ENCODE data around the gene EFHC1. TPM values are rescaled to one million over a fixed set of nuclear protein-coding genes. Genes with fewer than 3 reads are reported as not detected.

EFHC1 gene
- total RNA-seq, 2 experiments from 2014 or later = 1.2 to 3.1 TPM

DNA sequence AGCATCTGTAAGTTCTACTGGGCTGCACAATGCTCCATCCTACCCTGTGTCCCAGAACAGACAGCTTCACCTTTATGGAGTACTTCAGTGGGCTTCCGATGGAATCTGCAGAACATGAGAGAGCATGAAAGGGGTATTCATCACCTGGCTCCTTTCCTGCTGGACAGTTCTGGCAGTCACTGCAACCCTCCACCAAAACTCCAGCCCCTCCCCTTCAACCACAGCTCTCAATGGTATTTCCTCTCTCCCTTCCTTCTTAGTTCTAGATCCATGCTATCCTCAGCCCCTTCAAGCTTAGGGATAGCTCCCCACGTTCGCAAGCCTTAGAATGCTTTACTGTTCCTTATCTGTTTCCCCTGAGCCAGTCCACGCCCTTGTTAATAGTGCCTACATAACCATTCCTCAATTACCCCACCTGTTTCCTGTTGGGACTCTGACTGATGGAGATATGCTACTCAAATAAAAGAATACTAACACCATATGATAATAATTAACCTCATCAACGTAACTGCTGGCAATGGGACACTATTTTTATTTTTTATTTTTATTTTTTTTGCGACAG lies 130.0 kb downstream of the EFHC1 start:
- Mint-ChIP-seq H3K4me1 (ENCODE audit: low read depth) (peaks cover 10% of the 10 kb centered on the region), H3K27ac (no peak overlapping the region), H3K36me3 (ENCODE audit: low read depth) (peaks cover 2% of the 10 kb centered on the region), H3K27me3 (ENCODE audit: low read depth) (no peaks in the 10 kb centered on the region), H3K9me3 (no peaks in the 10 kb centered on the region), H3K4me3 (no peak overlapping the region)
- no peak for DNase-seq
- CTCF ChIA-PET = no interaction called here
- intact Hi-C loops (cut with micrococcal nuclease) = no loop called here

DNA sequence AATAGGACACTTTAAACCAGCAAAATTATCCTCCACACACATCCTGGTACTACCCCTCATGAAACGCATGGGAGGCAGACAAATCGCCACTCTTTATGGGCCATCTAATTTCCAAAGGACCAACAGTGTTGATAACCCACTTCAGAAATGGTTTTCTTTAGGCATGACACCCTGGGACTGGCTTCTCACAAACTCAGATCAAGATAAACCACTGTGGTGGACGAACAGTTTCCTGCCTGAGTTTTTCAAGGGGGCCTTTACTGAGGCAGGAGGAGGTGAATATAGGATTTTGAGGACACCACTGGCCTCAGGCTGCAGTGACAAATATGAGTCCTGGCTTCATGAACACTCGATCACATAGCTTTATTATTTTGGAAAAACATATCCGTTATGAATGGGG lies 130.7 kb downstream of the EFHC1 start:
- no peak for DNase-seq
- Mint-ChIP-seq H3K27ac (no peak overlapping the region), H3K9me3 (no peaks in the 10 kb centered on the region), H3K36me3 (ENCODE audit: low read depth) (peaks cover 2% of the 10 kb centered on the region), H3K4me1 (ENCODE audit: low read depth) (peaks cover 11% of the 10 kb centered on the region), H3K4me3 (no peak overlapping the region), H3K27me3 (ENCODE audit: low read depth) (no peaks in the 10 kb centered on the region)
- intact Hi-C loops (cut with micrococcal nuclease) = no loop called here
- CTCF ChIA-PET = no interaction called here

DNA sequence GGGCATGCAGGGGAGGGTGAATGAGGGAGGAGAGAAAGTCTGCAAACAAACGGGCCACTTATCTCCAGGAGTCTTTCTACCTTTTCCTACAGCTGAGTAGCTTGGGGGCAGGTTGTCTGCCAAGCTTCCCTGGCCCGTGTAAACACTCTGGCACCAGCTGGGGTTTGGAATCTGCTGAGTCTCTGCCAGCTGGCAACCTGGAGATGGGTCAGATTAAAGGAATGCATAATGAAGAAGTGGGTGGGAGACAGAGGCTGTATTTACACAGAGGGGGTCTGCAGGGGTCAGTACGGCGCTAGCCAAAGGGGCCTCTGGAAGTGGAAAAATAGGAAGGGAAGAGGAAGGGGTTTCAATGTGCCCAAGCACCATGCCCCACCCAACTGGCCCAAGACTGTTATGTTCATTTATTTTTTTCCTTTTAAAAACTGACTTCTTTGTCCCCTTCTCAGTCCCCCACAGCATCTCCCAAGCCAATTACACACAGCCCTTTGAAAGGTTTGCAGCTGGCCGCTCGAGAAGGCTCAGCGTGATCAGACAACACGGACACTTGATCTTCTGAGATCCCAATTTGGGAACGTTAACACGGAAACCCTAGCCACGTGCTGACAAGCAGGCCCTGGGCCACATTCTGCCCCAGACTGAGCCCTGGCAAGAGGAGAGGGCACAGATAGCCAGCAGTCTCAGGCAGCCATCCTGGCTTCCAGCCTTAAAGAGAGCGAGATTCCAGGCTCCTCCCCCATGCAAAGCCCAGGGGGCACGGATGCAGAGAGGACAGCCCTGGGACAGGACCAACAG lies 131.5 kb downstream of the EFHC1 start:
- Mint-ChIP-seq H3K27ac (no peak overlapping the region), H3K4me1 (ENCODE audit: low read depth) (peaks cover 13% of the 10 kb centered on the region), H3K9me3 (no peaks in the 10 kb centered on the region), H3K4me3 (no peak overlapping the region), H3K27me3 (ENCODE audit: low read depth) (no peaks in the 10 kb centered on the region), H3K36me3 (ENCODE audit: low read depth) (peaks cover 2% of the 10 kb centered on the region)
- CTCF ChIA-PET = no interaction called here
- intact Hi-C loops (cut with micrococcal nuclease) = no loop called here
- no peak for DNase-seq

DNA sequence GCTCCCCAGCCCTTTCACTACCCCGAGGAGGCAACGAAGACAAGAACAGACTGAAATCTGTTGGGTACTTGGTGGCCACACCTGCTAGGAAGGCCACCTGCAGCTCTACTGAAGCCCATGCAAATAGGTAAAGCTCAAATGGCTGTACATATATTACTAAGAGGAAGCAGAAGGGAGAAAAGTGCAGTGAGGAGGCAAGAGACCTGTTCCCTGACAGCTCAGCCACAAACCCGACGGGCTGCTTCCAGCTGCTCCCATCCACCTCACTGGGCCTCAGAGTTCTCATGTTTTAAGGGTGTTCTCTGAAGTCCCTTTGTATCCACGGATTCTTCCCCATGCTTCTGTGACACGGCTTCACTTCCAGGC lies 132.1 kb downstream of the EFHC1 start:
- H3K36me3 Mint-ChIP-seq (ENCODE audit: low read depth) = no peaks in the 10 kb centered on the region
- DNase-seq = no peak
- peaks cover 12% of the 10 kb centered on the region for H3K4me1 Mint-ChIP-seq (ENCODE audit: low read depth)
- CTCF ChIA-PET = interaction anchor here (0.5 kb wide), 1 partner anchor 129 kb away, joined by 3 read pairs; no protein-coding TSS in a partner anchor
- no peak overlapping the region for H3K4me3 Mint-ChIP-seq
- intact Hi-C loops (cut with micrococcal nuclease) = no loop called here
- H3K27ac Mint-ChIP-seq = no peak overlapping the region
- H3K9me3 Mint-ChIP-seq = no peaks in the 10 kb centered on the region
- H3K27me3 Mint-ChIP-seq (ENCODE audit: low read depth) = no peaks in the 10 kb centered on the region

DNA sequence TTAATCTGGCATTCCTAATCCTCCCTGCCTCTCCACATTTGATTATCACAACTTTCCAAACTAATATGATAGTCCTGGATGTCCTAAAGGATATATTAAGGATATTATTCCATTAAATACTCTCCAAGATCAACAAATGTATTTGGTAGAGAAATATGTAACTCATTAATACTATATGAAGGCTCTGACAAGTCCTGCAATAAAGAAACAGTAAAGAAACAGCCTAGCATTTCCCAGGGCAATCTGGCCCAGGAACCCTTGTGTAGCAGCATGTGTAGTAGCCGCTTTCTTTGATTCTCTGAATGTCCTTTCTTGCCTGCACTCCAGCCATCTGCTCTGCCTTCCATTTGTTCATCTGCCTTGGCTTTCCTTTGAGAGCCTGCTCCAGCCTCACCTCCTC lies 133.0 kb downstream of the EFHC1 start:
- CTCF ChIA-PET = interaction anchor here (0.5 to 0.6 kb wide), 2 partner anchors 129 to 410 kb away, joined by 3 read pairs; no protein-coding TSS in a partner anchor
- no peaks in the 10 kb centered on the region for H3K9me3 Mint-ChIP-seq
- H3K36me3 Mint-ChIP-seq (ENCODE audit: low read depth) = no peaks in the 10 kb centered on the region
- H3K4me1 Mint-ChIP-seq (ENCODE audit: low read depth) = peaks cover 10% of the 10 kb centered on the region
- no peak for DNase-seq
- H3K27ac Mint-ChIP-seq = no peak overlapping the region
- intact Hi-C loops (cut with micrococcal nuclease) = no loop called here
- no peaks in the 10 kb centered on the region for H3K27me3 Mint-ChIP-seq (ENCODE audit: low read depth)
- no peak overlapping the region for H3K4me3 Mint-ChIP-seq

DNA sequence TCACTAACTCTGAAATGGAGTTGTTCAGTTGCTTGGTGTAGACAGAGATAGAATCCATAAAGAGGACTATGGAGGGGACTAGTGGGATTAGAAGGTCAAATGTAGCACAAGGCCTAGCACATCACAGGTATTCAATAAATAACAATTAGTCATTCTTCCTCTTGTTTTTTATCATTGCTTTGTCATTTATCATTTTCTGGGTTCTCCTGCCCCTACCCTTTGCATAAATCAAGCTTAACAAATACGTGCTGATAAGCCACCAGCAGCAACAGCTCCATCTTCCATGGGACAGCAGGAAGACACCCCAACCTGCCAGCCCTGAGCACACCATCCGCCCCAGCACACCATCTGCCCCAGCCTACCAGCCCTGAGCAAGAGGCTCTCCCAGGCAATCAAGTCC lies 133.6 kb downstream of the EFHC1 start:
- Mint-ChIP-seq H3K27me3 (ENCODE audit: low read depth) (no peaks in the 10 kb centered on the region), H3K4me1 (ENCODE audit: low read depth) (peaks cover 10% of the 10 kb centered on the region), H3K9me3 (no peaks in the 10 kb centered on the region), H3K27ac (no peak overlapping the region), H3K4me3 (no peak overlapping the region), H3K36me3 (ENCODE audit: low read depth) (no peaks in the 10 kb centered on the region)
- CTCF ChIA-PET = interaction anchor here (1.0 kb wide), 1 partner anchor 16 kb away, joined by 5 read pairs; no protein-coding TSS in a partner anchor
- DNase-seq = no peak
- intact Hi-C loops (cut with micrococcal nuclease) = no loop called here

DNA sequence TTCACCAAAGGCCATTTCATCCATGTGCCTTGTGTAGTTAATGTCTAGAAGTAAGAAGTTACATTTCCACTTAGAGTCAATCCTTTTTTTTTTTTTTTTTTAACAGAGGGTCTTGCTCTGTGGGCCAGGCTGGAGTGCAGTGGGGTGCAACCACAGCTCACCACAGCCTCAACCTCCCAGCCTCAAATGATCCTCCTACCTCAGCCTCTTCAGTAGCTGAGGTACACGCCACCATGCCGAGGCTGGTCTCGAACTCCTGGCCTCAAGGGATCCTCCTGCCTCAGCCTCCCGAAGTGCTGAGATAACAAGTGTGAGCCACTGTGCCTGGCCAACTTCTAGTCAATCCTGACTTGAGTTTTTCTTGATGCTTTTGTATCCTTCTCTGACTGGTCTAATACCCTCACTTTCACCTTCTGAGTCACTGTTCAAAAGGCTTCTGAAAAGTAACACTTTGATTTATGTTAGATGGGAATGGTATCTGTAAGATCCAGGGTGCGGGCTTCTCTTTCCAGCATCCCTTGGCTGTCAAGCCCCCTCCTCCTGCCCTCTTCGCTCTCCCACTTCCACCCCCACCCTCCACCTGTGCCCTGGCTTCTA lies 134.6 kb downstream of the EFHC1 start:
- peaks cover 10% of the 10 kb centered on the region for H3K4me1 Mint-ChIP-seq (ENCODE audit: low read depth)
- H3K27me3 Mint-ChIP-seq (ENCODE audit: low read depth) = no peaks in the 10 kb centered on the region
- DNase-seq = no peak
- H3K36me3 Mint-ChIP-seq (ENCODE audit: low read depth) = no peaks in the 10 kb centered on the region
- no peaks in the 10 kb centered on the region for H3K9me3 Mint-ChIP-seq
- no peak overlapping the region for H3K27ac Mint-ChIP-seq
- CTCF ChIA-PET = interaction anchor here (1.0 kb wide), 1 partner anchor 15 kb away, joined by 5 read pairs; no protein-coding TSS in a partner anchor
- intact Hi-C loops (cut with micrococcal nuclease) = no loop called here
- H3K4me3 Mint-ChIP-seq = no peak overlapping the region

DNA sequence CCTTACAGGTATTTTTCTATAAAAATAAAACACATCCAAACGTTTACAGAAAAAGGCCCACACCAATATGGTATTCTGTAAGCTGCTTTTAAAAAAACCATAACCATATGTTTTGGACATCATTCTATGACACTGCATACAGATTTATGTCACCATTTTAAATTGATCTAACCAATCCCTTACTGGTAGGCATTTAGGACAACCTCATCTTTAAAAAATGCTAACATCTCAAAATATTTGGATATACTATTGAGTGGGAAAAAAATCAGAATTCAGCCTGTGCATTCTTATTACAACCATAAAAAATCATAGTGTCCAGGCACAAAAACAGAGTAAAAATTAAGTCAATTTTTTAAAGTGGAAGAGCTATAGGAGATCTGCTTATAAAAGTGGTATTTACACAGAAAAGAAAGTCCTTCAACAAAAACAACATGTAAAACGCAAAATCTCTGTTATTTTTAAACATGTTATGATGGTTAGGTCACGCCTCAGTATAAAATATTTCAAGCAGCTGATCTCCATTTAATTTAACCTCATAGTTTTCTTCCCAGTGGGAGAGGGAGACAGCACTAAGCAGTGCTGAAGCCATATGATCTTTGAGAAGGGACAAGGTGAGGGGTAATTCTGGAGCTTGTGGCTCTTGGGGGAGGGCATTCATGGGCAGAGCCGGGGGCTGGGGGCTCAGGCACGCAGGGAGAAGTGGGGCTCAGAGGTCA lies 135.5 kb downstream of the EFHC1 start:
- no peak overlapping the region for H3K27ac Mint-ChIP-seq
- peaks cover 10% of the 10 kb centered on the region for H3K4me1 Mint-ChIP-seq (ENCODE audit: low read depth)
- CTCF ChIA-PET = interaction anchor here (1.0 kb wide), 1 partner anchor 49 kb away, joined by 4 read pairs; no protein-coding TSS in a partner anchor
- H3K9me3 Mint-ChIP-seq = no peaks in the 10 kb centered on the region
- intact Hi-C loops (cut with micrococcal nuclease) = no loop called here
- H3K27me3 Mint-ChIP-seq (ENCODE audit: low read depth) = no peaks in the 10 kb centered on the region
- no peak overlapping the region for H3K4me3 Mint-ChIP-seq
- no peak for DNase-seq
- H3K36me3 Mint-ChIP-seq (ENCODE audit: low read depth) = no peaks in the 10 kb centered on the region

DNA sequence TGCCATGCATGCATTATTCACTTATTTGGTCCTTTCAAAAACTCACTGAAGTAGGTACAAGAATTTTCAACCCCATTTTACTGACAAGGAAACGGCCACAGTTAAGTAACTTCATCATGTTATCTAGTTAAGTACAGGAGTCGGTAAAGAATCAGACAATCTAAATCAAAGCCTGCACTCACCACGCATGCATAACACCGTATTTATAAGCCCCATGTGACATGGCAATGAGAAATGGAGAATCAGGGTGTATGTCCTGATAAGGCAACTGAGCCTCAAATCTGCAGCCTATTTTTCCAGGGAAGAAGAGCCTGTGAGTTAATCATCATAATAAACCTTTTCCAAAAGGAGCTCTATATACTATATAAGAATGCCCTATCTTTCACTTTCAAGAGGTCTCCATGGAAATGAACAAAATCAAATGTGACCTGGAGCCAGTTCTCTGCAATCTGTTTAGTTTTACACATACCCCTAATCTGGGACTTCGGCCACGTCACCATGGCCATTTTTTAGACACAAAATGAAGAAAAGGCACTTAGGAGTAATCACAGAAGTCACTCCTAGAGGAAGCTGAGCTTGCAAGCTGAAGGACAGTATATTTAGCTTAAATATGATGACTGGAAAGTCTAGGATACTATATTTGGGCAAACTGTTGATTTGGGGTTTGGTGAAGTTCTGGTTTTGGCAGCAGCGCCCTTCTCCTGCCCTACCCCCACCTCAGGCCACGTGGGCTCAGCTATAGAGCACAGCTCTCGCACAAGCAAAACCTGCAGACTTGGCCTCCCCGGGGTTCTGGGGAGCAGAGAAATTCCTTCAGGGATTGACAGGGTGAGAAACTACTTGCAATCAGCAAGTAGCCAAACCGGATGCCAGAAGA lies 137.5 kb downstream of the EFHC1 start:
- no peak overlapping the region for H3K4me3 Mint-ChIP-seq
- no peak overlapping the region for H3K27ac Mint-ChIP-seq
- no peak for DNase-seq
- CTCF ChIA-PET = no interaction called here
- H3K9me3 Mint-ChIP-seq = no peaks in the 10 kb centered on the region
- H3K4me1 Mint-ChIP-seq (ENCODE audit: low read depth) = peaks cover 10% of the 10 kb centered on the region
- no peaks in the 10 kb centered on the region for H3K36me3 Mint-ChIP-seq (ENCODE audit: low read depth)
- no peaks in the 10 kb centered on the region for H3K27me3 Mint-ChIP-seq (ENCODE audit: low read depth)
- intact Hi-C loops (cut with micrococcal nuclease) = no loop called here

DNA sequence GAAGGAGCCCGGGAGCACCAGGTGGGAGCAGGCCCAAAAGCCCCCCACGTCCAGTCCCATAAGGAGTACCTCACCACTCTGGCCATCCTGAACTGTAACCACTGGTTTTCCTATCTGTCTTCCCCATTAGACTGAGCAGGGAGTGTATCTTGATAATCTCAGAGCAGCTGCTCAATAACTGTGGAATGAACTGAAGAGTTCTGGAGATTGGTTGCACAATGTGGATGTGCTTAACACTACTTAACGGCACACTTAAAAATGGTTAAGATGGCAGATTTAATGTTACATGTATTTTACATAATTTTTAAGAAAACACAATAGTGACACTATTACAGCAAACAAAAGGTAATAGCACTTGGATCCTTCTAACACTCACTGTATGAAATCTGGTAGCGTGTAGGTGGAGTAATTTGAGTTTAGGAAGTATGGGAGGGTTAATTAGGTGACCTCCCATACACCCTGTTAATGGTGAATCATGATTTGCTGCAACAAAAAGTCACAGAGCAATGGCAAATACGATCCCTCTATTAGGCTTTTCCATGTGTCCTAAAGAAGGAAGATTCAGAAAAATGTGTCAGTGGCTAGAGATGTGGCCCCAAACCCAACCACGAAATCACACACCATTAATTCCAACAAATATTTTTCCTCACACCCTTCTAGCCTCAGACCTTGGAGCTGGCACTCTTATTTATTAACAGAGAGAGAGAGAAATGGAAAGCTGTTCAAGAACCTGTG lies 138.3 kb downstream of the EFHC1 start:
- intact Hi-C loops (cut with micrococcal nuclease) = no loop called here
- CTCF ChIA-PET = no interaction called here
- H3K9me3 Mint-ChIP-seq = no peaks in the 10 kb centered on the region

DNA sequence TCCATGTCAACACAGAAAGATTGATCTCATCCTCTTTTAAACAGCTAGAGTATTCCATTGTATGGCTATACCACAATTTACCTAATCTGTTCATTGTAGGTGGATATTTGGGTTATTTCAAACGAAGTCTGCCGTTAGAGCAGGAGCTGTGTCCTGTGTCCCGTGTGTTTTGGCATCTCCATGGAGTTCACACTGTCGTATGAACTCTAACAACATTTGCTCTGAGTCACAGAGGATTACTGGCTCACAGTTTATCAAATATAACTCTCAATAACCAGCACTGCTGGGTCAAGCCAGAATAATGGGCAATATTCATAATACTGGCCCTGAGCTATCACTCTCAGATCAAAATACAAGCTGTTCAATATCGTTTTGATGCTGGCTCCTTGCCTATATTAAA lies 140.3 kb downstream of the EFHC1 start:
- CTCF ChIA-PET = no interaction called here
- no peak overlapping the region for H3K27ac Mint-ChIP-seq
- H3K27me3 Mint-ChIP-seq (ENCODE audit: low read depth) = no peaks in the 10 kb centered on the region
- peaks cover 8% of the 10 kb centered on the region for H3K4me1 Mint-ChIP-seq (ENCODE audit: low read depth)
- intact Hi-C loops (cut with micrococcal nuclease) = no loop called here
- no peaks in the 10 kb centered on the region for H3K9me3 Mint-ChIP-seq
- DNase-seq = no peak
- H3K4me3 Mint-ChIP-seq = no peak overlapping the region
- H3K36me3 Mint-ChIP-seq (ENCODE audit: low read depth) = no peaks in the 10 kb centered on the region

More for the DNA sequence above, 138.3 kb downstream of the EFHC1 start:
- Mint-ChIP-seq H3K4me3 (no peak overlapping the region), H3K27ac (no peak overlapping the region), H3K36me3 (ENCODE audit: low read depth) (no peaks in the 10 kb centered on the region), H3K27me3 (ENCODE audit: low read depth) (no peaks in the 10 kb centered on the region), H3K4me1 (ENCODE audit: low read depth) (peaks cover 9% of the 10 kb centered on the region)
- no peak for DNase-seq
